Right lobe of liver (tissue), 4 donors: Measurements from ENCODE around the gene TENT5C.

Experiments used
- POLR2A ChIP-seq: fragments of 450-650 bp; IDR thresholded peaks from one replicate; pipeline ENCODE4 v1.6.1; 2017; ENCODE audit warnings: antibody characterized with exemption, mild to moderate bottlenecking
- TF ChIP-seq, protein P1 (sequence below), 4 donors: fragments of 200-600 bp in 3 of 4; fragments of 450-650 bp in 1 of 4; IDR thresholded peaks; one replicate each; pipeline versions ENCODE4 v1.5.1 to v1.8.0; 2016 to 2022; ENCODE audit warnings: antibody characterized with exemption in 4 of 4, mild to moderate bottlenecking in 2 of 4
- donor health status: DM: no; HTN: no; CAD: no.
- donor health status: DM: no; HTN: no; CAD: no.
- donor health status: DM: no; HTN: yes; CAD: no.

GRCh38 chr1:117638759-117639158 is 32.9 kb downstream of the TENT5C start:
- TF ChIP-seq, protein P1, sequence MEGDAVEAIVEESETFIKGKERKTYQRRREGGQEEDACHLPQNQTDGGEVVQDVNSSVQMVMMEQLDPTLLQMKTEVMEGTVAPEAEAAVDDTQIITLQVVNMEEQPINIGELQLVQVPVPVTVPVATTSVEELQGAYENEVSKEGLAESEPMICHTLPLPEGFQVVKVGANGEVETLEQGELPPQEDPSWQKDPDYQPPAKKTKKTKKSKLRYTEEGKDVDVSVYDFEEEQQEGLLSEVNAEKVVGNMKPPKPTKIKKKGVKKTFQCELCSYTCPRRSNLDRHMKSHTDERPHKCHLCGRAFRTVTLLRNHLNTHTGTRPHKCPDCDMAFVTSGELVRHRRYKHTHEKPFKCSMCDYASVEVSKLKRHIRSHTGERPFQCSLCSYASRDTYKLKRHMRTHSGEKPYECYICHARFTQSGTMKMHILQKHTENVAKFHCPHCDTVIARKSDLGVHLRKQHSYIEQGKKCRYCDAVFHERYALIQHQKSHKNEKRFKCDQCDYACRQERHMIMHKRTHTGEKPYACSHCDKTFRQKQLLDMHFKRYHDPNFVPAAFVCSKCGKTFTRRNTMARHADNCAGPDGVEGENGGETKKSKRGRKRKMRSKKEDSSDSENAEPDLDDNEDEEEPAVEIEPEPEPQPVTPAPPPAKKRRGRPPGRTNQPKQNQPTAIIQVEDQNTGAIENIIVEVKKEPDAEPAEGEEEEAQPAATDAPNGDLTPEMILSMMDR (IDR thresholded peaks at IDR 0.05): no peak
- TF ChIP-seq POLR2A: no peak
